ENCODE data around the gene PTK7.
"Not testable (repeated sequence)": the region's sequence is repeated elsewhere in the genome, so short reads cannot be mapped to it uniquely, and the experiment has no call there.

The PTK7 gene

GRCh38 chr6:43117466-43117865, 41.4 kb downstream of the PTK7 start:
- DNase-seq (ENCODE audit: low read depth, low spot score) = not testable (repeated sequence)

GRCh38 chr6:43119482-43119881, 43.4 kb downstream of the PTK7 start:
- DNase-seq (ENCODE audit: low read depth, low spot score) = no peak

- no peak for DNase-seq (ENCODE audit: low read depth, low spot score)
These were observed 44.1 kb downstream of the PTK7 start for GRCh38 chr6:43120101-43120763.

- peak; percentile 96 for DNase-seq (ENCODE audit: low read depth, low spot score)
These were observed 45.1 kb downstream of the PTK7 start for GRCh38 chr6:43120944-43121913.

- DNase-seq (ENCODE audit: low read depth, low spot score) = peak; percentile 14
These were observed 46.0 kb downstream of the PTK7 start for GRCh38 chr6:43122146-43122545.

GRCh38 chr6:43123461-43124314, 47.6 kb downstream of the PTK7 start:
- peak; percentile 56 for DNase-seq (ENCODE audit: low read depth, low spot score)

- peak; percentile 22 for DNase-seq (ENCODE audit: low read depth, low spot score)
These were observed 48.4 kb downstream of the PTK7 start for GRCh38 chr6:43124481-43124880.

- peak; percentile 97 for DNase-seq (ENCODE audit: low read depth, low spot score)
These were observed 49.0 kb downstream of the PTK7 start for GRCh38 chr6:43125119-43125518.

- no peak for DNase-seq (ENCODE audit: low read depth, low spot score)
These were observed 49.4 kb downstream of the PTK7 start for GRCh38 chr6:43125555-43125954.

- DNase-seq (ENCODE audit: low read depth, low spot score) = no peak
These were observed 51.1 kb downstream of the PTK7 start for GRCh38 chr6:43127180-43127579.

GRCh38 chr6:43127877-43128276, 51.8 kb downstream of the PTK7 start:
- peak; percentile 50 for DNase-seq (ENCODE audit: low read depth, low spot score)

GRCh38 chr6:43128926-43129325, 52.8 kb downstream of the PTK7 start:
- peak; percentile 50 for DNase-seq (ENCODE audit: low read depth, low spot score)

GRCh38 chr6:43129434-43130194, 53.5 kb downstream of the PTK7 start:
- DNase-seq (ENCODE audit: low read depth, low spot score) = peak; percentile 73

GRCh38 chr6:43130429-43130828, 54.3 kb downstream of the PTK7 start:
- no peak for DNase-seq (ENCODE audit: low read depth, low spot score)

GRCh38 chr6:43131379-43131778, 55.3 kb downstream of the PTK7 start:
- DNase-seq (ENCODE audit: low read depth, low spot score) = not testable (repeated sequence)

- DNase-seq (ENCODE audit: low read depth, low spot score) = no peak
These were observed 62.2 kb downstream of the PTK7 start for GRCh38 chr6:43138267-43138666.

GRCh38 chr6:43139973-43140372, 63.9 kb downstream of the PTK7 start:
- not testable (repeated sequence) for DNase-seq (ENCODE audit: low read depth, low spot score)

- no peak for DNase-seq (ENCODE audit: low read depth, low spot score)
These were observed 65.5 kb downstream of the PTK7 start for GRCh38 chr6:43141644-43142043.

GRCh38 chr6:43142101-43142500, 66.0 kb downstream of the PTK7 start:
- DNase-seq (ENCODE audit: low read depth, low spot score) = no peak

GRCh38 chr6:43143235-43144128, 67.4 kb downstream of the PTK7 start:
- DNase-seq (ENCODE audit: low read depth, low spot score) = peak; percentile 97
